GM18861 (cell line): ENCODE measurements around the gene MAP3K15.
A peak's percentile ranks its signal among the peaks of the same experiment; 100 is the strongest.

Experiments
- ATAC-seq: cut with Tn5 transposase; IDR thresholded peaks from one replicate; pipeline ENCODE4 v1.9.1; 2021; ENCODE audit not compliant: unreplicated experiment

MAP3K15 gene

DNA sequence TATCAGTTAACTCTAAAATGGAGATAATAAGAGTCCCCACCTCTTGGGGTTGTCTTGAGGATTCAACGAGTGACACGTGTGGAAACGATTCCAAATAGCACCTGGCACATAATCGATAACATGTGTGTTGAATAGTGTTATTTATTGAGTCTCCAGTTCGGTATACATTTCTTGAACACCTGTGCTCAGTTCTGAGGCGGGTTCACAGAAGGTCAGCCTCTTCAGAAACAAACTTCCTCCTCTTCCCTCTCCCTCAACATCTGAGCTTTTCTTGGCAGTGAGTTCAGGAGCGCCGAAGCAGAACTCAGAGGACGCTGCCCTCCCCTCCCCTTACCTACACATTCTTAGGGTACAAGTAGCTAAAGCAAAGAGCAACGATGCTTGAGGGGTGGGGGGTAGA is 170.6 kb downstream of the MAP3K15 start:
- ATAC-seq, result no peak

DNA sequence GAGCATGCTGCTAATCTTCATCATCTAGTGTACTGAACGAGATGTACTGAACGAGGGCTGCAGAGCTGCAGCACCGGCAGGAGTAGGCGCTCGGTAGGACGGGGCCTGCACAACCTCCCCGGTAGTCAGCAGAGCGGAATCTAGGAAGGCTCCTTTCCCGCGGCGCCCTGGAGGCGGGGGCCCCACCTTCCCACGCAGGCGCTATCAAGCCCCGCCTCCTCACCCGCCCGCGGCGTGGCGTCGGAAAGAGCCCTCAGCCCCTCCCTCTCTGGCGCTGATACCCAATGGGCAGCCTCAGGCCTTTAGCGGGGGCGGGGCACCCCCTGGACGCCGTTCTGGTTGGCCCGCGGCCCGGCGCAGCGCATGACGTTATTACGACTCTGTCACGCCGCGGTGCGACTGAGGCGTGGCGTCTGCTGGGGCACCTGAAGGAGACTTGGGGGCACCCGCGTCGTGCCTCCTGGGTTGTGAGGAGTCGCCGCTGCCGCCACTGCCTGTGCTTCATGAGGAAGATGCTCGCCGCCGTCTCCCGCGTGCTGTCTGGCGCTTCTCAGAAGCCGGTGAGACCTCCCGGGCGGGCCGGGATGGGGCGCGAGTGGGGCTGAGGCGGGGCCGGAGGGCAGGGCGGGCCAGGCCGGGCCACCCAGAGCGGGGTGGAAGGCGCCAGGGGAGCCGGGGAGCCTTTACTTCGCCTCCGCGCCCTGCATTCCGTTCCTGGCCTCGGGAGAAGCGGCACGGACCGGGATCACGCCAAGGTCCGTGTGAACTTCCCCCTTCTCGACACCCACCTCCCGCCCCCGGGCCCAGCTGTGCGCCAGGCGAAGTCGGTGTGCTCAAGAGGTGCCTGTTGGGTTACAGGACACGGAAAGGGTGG is 171.5 kb downstream of the MAP3K15 start, which contains the start of gene PDHA1:
Gene PDHA1 (plus strand): TSS at position 393 of the 874 bp plus-strand sequence. CDS start 111 bp downstream, at position 504.
- ATAC-seq, result peak; percentile 95

DNA sequence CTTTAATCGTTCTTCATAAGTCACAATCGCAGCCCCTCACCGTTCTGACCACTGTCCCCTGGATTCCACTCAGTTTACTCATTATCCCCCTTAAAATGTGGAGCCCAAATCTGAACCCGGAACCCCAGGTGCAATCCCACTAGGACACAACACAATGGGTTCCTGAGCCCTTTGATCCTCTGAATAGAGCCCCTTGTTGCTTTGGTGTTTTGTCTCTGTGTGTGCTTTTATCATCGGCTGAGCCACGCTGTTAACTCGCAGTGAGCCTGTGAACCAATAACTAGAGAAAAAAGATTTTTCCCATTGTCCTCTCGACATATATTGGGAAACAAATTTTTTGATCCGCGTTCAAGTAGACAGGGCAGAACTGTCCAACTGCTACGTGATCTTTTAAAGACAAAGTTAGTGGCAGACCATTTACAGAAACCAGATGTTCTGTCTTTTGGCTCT is 172.2 kb downstream of the MAP3K15 start:
- no peak for ATAC-seq

DNA sequence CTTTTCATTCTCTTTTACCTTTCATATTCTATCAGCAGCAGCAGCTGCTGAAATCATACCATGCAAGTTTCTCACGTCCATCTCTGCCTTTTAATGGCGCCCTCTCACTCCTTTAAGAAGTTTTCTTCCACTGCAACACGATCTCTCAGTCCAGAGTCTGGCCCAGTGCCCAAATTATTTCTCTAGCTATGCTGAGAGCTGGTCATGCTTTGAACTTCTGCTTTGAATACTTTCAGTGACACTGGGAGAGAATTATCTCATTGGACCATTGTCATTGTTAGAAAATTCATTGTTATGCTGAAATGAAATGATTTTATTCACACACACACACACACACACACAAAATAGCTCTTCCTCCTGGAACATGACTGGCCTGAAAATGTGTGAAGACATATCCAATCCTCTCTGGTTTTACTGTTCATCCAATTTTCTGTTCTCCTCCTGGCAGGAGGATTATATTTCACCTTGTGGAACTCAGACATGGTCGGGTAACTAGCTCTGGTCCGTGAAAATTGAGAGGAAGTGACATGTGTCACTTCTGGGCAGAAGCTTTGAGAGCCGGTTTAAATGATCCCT is 172.9 kb downstream of the MAP3K15 start:
- no peak for ATAC-seq

DNA sequence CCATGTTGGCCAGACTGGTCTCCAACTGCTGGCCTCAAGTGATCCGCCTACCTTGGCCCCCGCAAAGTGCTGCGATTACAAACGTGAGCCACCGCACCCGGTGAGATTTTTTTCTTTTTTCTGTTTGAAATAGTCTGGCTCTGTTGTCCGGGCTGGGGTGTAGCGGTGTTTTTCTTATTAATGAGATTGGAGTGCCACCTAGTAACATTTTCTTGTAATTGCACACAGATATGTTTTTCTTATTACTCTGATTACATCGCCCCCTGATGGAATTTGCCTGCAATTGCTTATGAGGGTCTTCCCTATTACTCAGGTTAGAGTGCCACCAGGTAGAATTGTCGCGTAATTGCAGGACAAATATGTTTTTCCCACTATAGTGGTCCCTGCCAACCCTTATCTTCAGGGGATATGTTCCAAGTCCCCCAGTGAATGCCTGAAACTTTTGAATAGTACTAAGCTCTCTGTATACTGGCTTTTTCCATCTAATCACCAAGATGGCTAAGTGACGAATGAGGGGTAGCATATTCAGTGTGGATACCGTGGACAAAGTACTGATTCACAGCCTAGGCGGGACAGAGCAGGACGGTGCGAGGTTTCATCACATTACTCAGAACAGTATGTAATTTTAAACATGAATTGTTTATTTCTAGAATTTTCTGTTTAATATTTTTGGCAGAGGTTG is 180.2 kb downstream of the MAP3K15 start:
- ATAC-seq, result no peak

DNA sequence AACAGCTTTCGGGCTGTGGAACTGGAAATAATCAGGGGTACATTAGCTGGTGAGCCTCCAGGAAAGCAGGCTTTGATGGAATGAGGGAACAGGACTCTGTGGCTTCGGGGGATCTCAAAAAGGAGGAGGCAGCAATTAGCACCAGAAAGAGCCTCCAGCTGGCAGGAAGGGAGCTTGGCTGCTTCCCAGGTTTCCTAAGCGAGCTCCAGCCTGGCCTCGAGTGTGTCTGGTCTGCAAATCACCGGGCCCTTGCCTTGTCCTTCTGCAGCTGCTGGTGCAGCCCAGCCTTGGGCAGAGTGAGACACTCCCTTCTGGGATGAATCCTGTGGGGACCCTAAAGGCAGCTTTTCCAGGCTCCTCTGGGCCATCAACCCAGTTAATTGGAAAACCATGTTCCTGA is 182.3 kb downstream of the MAP3K15 start:
- ATAC-seq, result no peak

DNA sequence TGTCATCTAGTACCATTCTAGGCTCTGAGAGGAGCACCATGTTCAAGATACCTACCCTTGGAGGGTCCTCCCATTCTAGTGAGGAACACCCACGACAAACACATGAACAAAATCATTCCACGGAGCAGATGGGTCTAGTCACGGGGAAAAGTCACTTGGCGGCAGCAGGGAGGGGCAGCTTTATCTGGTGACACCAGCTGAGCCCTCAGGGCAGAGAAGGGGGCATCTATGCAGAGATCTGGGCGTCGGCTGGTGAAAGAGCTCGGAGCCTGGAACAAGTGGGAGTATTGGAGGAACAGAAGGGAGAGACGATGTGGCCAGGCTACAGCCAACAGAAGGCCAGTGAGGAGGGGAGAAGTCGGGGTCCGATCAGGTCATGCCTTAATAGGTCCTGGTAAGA is 183.5 kb downstream of the MAP3K15 start:
- ATAC-seq, result no peak

DNA sequence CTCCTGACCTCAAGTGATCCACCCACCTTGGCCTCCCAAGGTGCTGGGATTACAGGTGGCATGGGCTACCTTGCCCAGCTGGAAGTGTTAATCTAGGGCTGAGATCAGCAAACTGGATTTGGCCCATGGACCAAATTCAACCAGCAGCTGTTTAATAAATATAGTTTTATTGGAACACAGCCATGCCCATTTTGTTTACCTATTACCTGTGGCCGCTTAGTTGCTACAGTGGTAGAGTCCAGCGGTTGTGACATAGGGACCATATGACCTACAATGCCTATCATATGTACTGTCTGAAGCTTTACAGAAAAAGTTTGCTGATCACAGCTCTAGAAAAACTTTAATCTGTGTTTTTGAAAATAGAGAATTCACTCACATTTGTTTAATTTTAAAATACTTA is 188.7 kb downstream of the MAP3K15 start:
- no peak for ATAC-seq
